ENCODE results near the gene TTC23.

Gene TTC23, protein sequence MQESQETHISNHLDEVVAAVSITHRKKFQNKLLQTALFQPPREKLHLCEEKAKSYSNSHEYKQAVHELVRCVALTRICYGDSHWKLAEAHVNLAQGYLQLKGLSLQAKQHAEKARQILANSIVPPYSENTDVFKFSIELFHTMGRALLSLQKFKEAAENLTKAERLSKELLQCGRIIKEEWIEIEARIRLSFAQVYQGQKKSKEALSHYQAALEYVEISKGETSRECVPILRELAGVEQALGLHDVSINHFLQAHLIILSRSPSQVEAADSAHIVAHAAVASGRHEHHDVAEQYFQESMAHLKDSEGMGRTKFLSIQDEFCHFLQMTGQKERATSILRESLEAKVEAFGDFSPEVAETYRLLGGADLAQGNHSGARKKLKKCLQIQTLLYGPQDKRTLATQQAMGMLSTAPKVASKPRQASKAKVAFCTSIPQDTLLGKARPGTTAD

DNA sequence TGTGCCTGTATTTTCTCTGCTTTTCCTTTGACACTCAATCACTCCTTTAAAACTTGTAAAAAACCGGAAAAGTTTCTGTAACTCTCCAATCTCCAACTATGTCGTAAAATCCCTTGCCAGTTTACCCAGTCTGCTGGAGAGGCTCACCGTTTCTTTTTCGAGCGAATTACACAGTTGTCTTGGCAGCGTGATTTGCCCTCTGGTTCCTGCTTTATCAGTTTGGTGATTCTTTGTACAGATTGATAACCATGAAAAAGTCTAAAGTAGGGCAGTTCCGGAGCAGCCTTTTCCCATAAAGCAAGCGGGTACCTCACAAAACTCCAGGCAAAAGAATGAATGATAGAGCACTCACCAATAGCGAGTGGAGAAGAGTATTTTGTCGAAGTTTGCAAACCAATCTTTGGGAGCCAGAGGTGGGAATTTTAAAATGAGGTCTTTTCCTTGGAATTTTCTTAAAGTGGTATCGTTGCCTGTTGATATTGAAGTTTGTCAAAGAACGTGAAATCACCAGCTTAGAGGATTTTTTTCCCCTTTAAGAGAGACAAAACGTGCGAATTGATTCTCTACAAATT is at the start of gene TTC23:
Gene TTC23, minus strand, starts transcription at position 312 of the 572 bp plus-strand sequence. CDS start 20,869 bp downstream, outside the sequence.
- peak; percentile 93 for DNase-seq

DNA sequence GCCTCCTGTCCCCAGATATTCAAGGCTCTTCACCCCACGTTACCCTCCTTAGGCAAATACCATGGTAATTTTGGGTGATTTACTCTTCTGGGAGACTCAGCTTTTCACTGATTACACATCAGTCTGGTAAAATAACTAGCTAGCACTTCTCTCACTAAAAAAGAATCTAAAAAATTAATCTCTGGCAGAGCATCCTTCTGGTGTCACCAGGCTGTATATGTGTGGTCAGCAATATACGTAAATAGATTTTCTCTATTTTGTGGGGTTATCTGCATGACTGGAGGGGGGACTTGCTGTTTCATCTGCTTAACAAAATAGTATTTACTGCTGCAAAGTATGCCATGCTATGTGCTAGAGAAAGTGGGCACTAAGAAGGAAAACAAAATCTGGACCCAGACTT is 47.0 kb upstream of the TTC23 start:
- no peak for DNase-seq

DNA sequence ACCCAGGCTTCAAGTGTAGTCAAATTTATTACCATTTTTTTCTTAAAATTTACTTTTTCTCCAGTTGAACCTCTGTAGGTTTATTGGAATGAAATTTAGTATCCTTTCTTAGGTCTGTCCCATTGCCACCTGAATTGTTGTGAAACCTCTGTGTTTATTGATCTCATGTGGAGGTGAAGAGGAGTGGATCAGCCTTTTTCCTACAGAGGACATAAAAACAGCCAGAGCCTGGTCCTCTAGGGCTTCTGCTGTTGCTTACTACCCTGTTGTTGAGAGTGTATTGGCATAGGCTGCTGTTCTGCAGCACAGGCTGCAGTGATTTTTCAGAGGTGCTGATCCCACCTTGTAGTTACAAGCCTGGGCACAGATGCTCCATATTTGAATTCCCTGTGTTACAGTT is 46.5 kb upstream of the TTC23 start:
- no peak for DNase-seq

DNA sequence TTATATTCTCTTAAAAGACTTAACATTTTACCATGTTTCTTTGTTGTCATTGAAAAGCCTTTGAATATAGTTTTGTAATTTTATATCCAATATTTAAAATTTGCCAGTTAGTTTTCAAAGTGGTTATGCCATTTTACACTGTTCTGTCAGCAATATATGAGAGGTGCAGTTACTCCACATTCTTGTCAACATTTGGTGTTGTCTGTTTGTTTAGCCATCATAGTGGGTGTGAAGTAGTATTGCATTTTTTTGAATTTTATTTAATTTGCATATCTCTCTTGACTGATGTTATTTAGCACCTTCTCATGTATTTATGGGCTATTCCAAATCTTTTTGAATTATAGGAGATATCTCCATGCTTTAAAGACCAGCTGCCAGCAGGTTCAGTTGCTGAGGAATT is 42.3 kb upstream of the TTC23 start:
- no peak for DNase-seq

DNA sequence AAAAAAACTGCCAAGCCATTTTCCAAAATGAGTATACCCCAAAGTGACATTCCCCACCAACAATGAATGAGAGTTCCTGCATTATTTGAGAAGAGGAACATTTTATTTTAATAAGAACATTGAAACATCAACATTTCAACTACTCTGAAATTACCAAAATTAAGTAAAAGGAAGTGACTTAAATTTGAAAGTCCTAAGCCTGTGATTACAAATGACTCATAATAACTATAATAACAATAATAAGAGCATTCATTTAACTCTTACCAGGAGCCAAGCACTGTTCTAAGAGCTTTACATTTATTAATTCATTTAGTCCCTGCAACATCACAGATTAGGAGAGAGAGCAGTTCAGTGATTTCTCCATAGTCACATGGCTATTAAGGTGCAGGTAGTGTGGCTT is 34.3 kb upstream of the TTC23 start:
- DNase-seq: no peak

DNA sequence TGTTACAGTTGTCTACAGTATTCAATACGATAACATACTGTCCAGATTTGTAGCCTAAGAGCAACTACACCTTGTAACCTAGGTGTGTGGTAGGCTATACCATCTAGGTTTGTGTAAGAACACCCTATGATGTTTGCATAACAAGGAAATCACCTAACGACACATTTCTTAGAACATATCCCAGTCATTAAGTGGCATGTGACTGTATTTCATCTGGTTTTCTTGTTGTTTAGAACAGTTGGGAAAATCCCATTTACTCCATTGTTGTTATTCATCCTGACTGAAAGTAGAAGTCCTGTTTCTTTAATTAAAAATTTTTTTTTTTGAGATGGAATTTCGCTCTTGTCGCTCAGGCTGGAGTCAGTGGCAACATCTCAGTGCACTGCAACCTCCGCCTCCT is 33.2 kb upstream of the TTC23 start:
- DNase-seq: no peak

DNA sequence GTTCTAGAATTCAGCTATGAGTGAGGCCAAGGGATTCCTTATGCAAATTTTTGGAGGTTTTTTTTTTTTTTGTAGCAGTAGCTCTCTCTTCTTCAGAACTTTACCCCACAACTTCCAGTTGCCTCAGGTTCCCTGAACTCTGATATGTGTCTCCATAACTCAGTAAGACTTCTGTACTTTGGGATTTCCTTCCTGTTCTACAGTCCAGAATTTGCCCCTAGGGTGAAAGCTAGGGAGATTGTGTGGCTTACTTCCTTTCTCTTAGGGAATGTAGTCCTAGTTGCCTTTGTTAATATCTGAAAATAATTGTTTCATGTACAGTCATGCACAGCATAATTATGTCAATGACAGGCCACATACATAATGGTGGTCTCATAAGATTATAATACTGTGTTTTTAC is 32.7 kb upstream of the TTC23 start:
- DNase-seq: no peak

DNA sequence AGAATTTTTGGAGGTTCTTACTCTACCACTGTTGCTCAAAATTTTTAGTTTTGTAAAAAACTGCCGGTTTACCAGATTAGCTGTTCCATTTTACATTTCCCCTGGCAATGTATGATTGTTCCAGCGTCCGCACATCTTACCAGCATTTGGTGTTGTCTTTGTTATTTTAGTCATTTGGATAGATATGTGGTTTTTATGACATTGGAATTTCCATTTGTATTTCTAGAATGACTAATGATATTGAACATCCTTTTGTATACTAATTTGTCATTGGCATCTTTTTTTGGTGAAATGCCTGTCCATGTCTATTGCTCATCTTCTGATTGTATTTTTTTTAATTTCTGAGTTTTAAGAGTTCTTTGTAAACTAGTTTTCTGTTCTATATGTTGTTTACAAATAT is 30.4 kb upstream of the TTC23 start:
- no peak for DNase-seq

DNA sequence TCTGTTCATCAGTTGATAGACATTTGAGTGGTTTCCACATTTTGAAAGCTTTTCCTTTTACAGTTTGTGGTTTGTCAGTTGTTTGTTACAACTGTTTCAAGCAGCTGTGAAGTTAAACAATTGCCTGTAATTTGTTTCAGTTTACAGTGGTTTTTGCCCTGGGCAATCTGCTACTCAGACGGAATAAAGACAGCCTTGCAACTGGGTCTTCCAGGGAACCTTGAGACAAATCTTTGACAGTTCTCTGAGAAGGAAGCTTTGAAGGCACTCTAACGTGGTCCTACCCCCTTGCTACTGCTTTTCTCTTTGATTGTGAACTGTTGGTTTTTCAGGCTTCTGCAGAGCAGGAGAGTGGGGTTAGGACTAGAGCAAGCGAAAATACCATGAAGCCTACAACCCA is 29.9 kb upstream of the TTC23 start:
- DNase-seq: no peak

DNA sequence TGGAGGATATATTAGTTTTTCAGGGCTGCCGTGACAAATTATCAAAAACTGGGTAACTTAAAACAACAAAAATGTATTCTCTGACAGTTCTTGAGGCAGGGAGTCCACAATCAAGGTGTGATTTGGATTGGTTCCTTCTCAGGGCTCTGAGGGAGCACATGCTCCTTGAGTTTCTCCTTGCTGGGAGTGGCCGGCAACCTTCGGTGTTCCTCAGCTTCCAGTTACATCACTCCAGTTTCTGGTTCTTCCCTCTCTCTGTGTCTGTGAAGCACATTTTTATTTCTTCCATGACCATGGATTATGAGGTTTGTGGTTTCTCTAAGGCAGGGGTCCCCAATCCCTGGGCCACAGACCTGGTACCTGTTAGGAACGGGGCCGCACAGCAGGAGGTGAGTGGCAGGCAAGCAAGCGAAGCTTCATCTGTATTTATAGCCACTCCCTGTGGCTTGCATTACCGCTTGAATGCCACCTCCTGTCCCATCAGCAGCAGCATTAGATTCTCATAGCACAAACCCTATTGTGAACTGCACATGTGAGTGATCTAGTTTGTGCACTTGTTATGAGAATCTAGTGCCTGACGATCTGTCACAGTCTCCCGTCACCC is 26.2 kb upstream of the TTC23 start:
- DNase-seq: no peak

DNA sequence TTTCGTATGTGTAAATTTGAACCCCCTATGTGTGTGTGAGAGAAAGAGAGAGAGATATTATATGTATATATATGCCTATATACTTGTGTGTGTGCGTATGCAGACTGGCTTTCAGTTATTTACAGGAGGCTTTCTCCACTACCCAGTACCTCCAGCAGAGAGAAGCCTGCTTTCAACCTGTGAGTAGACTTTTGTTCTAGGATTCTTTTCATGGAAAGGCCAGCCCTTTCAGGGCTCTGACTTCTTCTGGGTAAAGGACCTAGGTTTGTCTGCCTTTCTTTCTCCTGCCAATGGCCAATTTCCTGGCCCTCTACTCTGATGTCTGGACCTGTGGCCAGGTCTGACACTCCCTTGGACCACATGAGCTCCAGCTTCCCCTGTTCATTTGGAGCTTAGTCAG is 25.7 kb upstream of the TTC23 start:
- no peak for DNase-seq

DNA sequence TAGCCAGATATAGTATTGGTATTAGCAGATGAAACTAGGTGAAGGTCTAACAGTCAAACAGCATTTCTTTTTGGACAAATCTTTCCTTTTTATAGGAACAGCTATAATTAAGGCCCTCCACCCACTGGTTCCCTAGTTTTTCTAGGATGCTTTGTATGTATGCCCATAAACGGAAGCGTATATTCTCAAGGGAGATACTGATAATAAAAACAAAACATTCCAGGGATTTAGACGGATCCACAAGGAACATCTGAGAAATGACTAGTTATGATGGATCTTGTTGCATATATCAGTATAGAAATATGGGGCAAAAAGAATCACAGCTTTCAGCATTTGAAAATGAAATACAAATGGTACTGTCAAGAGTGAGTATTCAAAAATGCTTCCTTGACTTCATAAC is 24.4 kb upstream of the TTC23 start:
- no peak for DNase-seq

DNA sequence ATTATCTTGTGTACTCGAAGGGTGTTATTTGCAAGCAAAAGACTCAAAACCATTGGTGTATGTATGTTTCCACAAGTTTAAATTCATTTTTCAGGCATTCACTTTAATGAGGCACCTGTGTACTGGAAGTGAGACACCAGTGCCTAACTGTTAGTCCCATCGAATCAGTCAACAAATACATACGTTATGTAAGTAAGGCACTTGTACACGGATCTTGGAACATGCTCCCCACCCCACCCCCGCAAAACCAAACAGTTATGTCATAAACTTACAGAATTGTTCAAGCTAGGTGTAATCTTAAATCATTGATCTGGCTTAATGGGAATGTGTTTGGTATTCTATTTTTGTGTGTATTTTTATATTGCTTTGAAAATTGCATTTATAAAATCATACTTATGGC is 19.1 kb upstream of the TTC23 start:
- DNase-seq: no peak

DNA sequence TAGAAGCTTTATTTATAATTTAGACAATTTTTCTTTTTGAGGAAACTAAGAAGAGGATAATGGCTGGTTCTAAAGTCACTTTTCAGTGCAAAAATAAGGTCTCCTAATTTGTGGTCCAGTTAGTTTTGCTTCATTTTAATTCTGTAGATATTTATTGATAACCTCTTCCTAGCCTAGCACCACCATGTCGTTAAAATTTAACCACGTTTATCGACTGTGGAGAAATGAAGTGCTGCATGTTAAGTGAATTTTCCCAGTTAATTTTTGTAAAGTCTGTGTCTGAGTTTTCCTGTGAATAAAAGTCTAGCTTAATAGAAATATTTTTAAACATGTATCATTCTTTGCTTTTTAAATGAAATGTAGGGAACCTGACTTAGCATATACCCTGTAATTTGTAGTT is 18.6 kb upstream of the TTC23 start:
- no peak for DNase-seq

DNA sequence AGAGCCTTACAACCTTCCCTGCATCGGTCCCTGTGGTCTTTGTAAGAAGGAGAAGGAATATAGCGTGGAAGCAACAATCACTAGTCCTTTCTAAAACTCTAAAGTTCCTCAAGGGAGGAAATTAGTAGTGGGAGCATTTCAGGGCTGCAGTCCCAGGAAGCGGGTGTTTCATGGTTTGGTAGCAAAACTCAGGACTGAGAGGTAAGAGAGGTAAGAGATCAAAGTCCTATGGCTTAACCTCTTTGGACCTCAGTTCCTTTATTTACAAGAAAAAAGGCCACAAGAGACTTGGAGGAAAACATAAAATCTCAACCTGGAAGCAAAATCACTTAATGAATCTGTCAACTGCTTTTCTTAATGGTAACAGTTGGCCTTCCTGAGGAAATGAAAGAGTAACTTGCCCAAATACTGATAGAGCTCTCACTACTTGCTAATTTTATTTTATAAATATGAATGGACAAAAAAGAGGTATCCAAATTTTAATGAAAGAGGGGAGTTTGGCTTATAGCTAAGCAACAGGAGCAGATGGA is 16.2 kb upstream of the TTC23 start:
- no peak for DNase-seq

DNA sequence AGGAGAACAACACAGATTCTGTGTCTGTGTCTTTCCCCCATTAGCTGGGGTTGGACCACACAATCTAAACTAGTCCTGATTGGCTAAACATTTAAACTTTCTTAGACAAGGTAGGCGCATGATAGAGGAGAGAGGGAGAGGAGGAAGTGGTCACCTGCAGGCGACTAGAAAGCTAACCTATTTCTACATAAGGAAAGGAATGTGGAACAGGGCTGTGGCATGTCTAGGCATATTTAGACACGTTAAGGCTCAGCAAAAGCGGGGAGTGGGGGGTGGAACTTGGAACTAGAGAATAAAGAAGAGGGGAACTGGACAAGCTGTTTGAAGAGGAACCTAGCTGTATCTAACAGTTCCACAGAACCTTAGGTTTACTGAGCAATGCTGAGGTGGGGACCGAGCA is 14.7 kb upstream of the TTC23 start:
- no peak for DNase-seq

DNA sequence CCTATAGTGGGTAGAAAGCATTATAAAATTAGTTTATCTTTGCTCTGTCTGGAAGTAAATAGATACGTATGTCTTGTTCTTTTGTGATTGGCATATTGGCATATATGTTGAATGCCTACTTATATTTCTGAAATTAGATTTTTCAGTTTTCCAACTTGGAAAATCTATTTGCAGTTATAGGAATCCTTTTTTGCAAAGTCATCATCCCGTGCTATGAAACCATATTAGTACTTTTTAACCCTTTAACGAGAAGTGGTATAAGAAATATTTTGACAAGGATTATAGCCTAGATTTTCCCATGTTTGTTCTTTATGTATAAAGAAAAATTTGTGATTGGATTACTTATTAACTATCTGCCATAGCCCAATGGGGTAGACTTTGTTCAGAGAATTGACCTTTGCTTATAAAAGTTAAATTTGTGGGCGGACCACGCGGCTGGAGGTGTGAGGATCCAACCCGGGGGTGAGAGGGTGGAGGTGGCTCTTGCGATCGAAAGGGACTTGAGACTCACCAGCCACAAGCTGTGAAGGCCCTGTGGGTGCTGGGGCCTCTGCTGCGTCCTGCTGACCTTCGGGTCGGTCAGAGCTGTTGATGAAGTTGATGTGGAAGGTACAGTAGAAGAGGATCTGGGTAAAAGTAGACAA is 7.8 kb upstream of the TTC23 start:
- no peak for DNase-seq

DNA sequence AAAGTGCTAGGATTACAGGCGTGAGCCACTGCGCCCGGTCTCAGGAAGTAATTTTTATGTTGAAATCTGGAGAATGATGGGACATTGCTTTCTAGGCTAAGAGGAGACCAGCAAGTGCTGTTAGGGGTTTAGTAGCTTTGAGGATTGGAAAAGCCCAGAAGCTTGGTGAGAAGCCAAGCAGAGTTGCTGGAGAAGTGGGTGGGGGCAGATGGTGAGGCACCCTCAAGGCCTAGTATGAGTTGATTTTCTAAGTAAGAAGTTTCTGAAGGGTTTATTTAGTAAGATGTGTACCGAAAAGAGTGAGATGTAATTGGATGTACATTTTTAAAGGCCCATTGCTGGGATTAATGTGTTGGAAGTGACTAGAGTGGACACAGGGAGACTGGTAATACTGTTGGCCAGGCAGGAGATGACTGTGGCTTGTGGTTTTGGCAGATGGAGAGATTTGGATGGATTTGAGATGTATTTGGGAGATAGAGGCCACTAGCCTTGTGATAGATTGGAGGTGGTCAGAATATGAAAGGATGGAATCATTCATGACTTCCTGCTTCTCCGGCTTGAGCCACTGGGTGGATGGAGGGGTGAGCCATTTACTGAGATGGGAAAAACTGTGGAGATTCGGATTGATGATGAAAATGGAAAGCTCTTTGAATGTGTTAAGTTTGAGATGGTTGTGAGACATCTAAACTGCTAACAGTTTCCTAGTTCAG is 4.2 kb upstream of the TTC23 start:
- DNase-seq: peak; percentile 66

DNA sequence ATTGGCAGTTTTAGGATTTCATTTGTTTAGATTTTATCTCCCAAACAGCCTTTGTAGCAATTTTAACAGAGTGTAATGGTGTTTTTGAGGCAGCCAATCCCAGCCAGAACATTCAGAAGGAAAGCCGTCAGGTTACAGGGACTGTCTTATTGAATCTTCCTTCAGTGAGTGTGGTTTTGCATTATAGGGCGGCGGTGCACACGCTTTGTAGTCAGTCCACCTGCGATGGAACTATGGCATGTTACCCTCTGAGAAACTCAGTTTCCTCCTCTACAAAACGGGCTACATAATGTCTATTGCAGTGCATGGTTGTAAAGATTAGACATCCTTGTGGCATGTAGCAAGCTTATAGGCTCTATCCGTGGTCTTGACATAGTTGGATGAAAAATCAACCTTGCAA is 2.9 kb upstream of the TTC23 start:
- no peak for DNase-seq

DNA sequence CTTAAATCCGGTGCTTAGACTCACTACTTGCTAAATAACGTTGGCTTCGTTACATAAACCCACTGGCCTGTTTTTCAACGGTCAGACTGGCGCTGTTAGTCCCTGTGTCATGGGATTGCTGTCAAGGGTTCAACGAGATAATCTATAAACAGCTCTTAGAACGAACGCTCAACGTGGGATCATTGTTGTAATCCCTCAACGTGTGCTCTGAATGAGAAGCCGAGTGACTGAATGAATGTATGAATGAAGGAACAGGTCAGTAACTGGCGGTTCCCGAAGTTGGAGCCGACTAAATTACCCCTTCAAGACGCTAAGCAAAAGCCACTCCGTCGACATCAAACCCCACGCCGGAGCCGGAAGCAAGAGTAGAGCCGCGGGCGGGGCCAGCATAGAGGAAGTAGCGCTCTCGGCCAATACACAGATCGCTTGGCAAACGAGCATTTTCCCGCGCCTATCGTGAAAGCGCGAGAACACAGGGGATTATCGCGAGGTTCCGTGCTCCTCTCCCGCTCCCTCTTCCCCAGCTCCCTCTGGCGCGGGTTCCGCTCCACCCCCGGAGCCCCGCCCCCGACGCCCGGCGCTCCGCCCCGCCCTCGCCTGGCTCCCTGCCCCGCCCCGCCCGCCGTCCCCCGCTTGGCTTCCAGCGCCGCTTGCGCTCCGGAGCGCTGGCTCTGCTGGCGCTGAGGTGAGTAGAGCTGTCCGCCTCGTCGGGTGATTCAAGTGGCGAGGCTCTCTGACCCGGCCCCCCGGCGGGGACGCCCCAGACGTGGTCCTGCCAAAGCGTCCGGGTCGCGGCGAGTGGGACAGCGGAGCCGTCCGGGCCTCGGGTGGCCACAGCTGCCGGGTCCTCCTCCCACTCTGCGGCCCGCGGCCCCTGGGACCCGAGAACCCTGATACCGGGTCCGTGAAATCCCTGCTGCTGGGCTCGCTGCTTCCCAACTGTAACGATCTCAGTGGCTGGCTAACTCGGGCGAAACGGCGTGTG is 1.8 kb upstream of the TTC23 start, which contains the start of gene LRRC28:
Gene LRRC28, plus strand, starts transcription at position 625 of the 985 bp plus-strand sequence. CDS start 4,477 bp downstream, outside the sequence.
- DNase-seq: peak; percentile 99

DNA sequence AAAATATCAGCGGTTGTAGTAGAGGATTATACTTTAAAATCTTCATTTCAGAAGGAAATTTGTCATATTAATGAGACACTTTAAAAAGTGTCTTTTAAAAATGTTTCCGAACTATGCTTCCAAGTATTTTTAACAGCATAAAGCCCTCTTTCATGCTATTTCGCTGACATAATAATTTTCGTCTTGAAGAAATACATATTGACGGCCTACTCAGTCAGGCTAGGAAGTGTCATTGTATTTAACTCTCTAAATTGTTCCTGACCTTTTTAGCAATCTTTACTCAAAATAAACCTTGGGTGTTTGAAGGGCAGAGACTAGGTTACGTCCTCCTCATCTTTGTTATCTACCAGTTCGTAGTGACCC is 1.1 kb upstream of the TTC23 start:
- no peak for DNase-seq

DNA sequence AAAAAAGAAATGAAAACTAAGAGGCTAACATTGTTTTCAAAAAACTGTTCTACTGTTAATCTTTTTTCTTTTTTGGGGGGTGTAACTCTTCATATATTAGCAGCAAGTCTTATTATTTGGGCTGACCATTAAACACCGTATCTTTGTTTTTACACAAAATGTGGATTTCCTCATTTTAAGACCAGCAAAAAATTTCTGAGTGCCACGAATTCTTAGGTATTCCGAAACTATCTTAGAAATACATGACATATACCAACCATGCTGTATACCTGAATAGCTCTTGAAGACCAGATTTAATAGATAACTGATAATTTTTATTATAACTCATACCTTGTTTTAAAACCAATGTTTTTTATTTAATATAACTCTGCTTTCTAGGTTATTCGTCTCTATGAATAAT is 620 bp upstream of the TTC23 start:
- DNase-seq: no peak
